Measurements from ENCODE around the gene SCMH1. TPM values are rescaled to one million over a fixed set of nuclear protein-coding genes. Genes with fewer than 3 reads are reported as not detected.

The SCMH1 gene
- total RNA-seq, 1 donor from 2014 or later, result 36.7 TPM

GRCh38 chr1:41015281-41015896 lies 226.7 kb downstream of the SCMH1 start:
- Mint-ChIP-seq H3K4me1 (ENCODE audit: unreplicated experiment) (peaks cover under 1% of the 10 kb centered on the region), H3K36me3 (peaks cover 26% of the 10 kb centered on the region), H3K9me3 (no peaks in the 10 kb centered on the region), H3K4me3 (no peak overlapping the region), H3K27me3 (no peaks in the 10 kb centered on the region), H3K27ac (peak overlapping the region; percentile 39)
- DNase-seq (ENCODE audit: extremely low spot score, unreplicated experiment), result no peak
- TF ChIP-seq CTCF (conservative IDR thresholded peaks at IDR 0.05), result no peak

GRCh38 chr1:41014871-41015270 lies 227.2 kb downstream of the SCMH1 start:
- TF ChIP-seq CTCF (conservative IDR thresholded peaks at IDR 0.05), result no peak
- Mint-ChIP-seq H3K36me3 (peaks cover 32% of the 10 kb centered on the region), H3K27ac (peak overlapping the region; percentile 39), H3K27me3 (no peaks in the 10 kb centered on the region), H3K4me1 (ENCODE audit: unreplicated experiment) (peaks cover 5% of the 10 kb centered on the region), H3K4me3 (peak overlapping the region; percentile 32), H3K9me3 (no peaks in the 10 kb centered on the region)
- DNase-seq (ENCODE audit: extremely low spot score, unreplicated experiment), result no peak

GRCh38 chr1:41013796-41014195 lies 228.3 kb downstream of the SCMH1 start:
- Mint-ChIP-seq H3K4me3 (no peak overlapping the region), H3K36me3 (peaks cover 32% of the 10 kb centered on the region)

GRCh38 chr1:41013024-41013423 lies 229.1 kb downstream of the SCMH1 start:
- H3K4me1 Mint-ChIP-seq (ENCODE audit: unreplicated experiment), result peaks cover 5% of the 10 kb centered on the region
- no peak overlapping the region for H3K4me3 Mint-ChIP-seq
- TF ChIP-seq CTCF (conservative IDR thresholded peaks at IDR 0.05), result no peak
- H3K9me3 Mint-ChIP-seq, result no peaks in the 10 kb centered on the region
- DNase-seq (ENCODE audit: extremely low spot score, unreplicated experiment), result no peak
- peaks cover 38% of the 10 kb centered on the region for H3K36me3 Mint-ChIP-seq
- no peak overlapping the region for H3K27ac Mint-ChIP-seq
- H3K27me3 Mint-ChIP-seq, result no peaks in the 10 kb centered on the region

More at GRCh38 chr1:41013796-41014195, 228.3 kb downstream of the SCMH1 start:
- no peak overlapping the region for H3K27ac Mint-ChIP-seq
- H3K4me1 Mint-ChIP-seq (ENCODE audit: unreplicated experiment), result peaks cover 5% of the 10 kb centered on the region
- DNase-seq (ENCODE audit: extremely low spot score, unreplicated experiment), result no peak
- no peaks in the 10 kb centered on the region for H3K27me3 Mint-ChIP-seq
- TF ChIP-seq CTCF (conservative IDR thresholded peaks at IDR 0.05), result no peak
- no peaks in the 10 kb centered on the region for H3K9me3 Mint-ChIP-seq

- Mint-ChIP-seq H3K4me1 (ENCODE audit: unreplicated experiment) (peaks cover 5% of the 10 kb centered on the region), H3K27me3 (no peaks in the 10 kb centered on the region), H3K36me3 (peaks cover 50% of the 10 kb centered on the region), H3K4me3 (peak overlapping the region; percentile 14), H3K27ac (peak overlapping the region; percentile 79), H3K9me3 (no peaks in the 10 kb centered on the region)
- no peak for TF ChIP-seq CTCF (conservative IDR thresholded peaks at IDR 0.05)
- DNase-seq (ENCODE audit: extremely low spot score, unreplicated experiment), result no peak
Measured at GRCh38 chr1:41010345-41010744, 231.8 kb downstream of the SCMH1 start.

Measured in type B pancreatic cell (in vitro differentiated cells).